ENCODE results near the gene DRGX. TPM values are rescaled to one million over a fixed set of nuclear protein-coding genes. Genes with fewer than 3 reads are reported as not detected.

DRGX gene
- total and polyA plus RNA-seq, 4 donors = 3.4 to 67.8 (median 40.3) TPM

DNA sequence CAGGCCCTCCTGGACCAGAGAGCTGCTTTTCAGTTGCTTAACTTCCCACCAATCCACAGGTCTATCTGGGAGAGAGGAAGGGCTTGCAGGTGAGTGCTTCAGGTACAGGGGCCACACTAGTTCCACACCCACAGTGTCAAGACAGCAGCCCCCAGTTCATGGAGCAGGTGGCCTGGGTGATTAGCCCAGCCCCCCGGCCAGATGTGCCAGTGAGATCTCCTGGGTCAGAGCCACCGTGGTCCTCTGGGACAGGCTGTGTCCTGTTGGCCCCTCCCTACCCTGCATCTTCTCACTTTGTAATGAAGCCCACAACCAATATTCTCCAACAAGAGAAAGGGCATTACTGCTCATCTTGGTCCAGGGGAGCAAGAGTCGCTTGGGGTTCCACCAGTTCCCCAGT lies 30.6 kb downstream of the DRGX start:
- Histone ChIP-seq H3K4me1 (ENCODE audit: control insufficient read depth, insufficient read depth, low read length) (peaks cover 8% of the 10 kb centered on the region), H3K4me3 (ENCODE audit: low read depth, low read length) (no peak overlapping the region), H3K27me3 (ENCODE audit: control insufficient read depth, insufficient read depth, low read length) (no peaks in the 10 kb centered on the region), H3K36me3 (ENCODE audit: control insufficient read depth, insufficient read depth, low read length) (peaks cover 10% of the 10 kb centered on the region), H3K9me3 (ENCODE audit: control insufficient read depth, insufficient read depth, low read length) (no peaks in the 10 kb centered on the region), H3K27ac (ENCODE audit: low read depth, low read length) (no peak overlapping the region)
- WGBS (ENCODE audit: insufficient coverage) = 86% methylated on average over 2 of the region's 3 CpGs
- DNase-seq (ENCODE audit: low read depth in 4 of 6, low spot score in 6 of 6) = no peak

DNA sequence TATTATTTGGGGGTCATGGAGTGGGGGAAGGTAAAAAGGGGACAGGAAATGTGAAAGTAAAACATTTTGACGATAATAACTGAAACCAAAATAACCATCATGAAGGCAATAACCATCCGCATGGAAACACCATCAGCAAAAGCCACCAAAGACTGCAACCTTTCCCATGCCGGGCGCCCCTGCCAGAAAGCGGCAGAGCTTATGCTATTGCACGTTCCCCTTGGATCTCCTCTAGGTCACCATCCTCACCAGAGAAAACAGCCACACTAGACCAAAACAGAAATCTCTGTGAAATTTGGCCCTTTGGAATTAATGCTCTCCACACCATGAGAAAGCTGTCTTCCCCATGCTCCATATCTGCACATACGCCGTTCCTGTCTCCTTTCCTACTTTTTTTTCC lies 31.1 kb downstream of the DRGX start:
- H3K9me3 ChIP-seq (ENCODE audit: control insufficient read depth, insufficient read depth, low read length) = no peaks in the 10 kb centered on the region

DNA sequence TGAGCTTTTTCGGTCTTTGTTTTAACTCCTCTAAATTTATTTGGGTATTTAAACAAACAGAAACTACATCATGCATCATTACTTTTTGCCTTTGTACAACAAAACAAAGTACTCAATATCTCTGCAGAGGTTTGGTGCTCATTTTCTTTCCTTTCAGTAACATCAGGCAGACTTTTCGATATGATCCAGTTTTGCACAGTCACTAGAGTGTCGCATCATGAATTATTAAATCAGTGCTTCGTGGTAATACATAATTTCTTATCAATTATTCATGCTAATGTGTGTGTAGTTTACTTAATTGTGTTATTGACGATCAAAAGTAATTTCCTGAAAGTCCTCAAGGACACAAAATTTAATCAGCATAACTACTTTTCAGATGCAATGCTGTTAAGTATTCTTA lies 31.8 kb downstream of the DRGX start:
- H3K9me3 ChIP-seq (ENCODE audit: control insufficient read depth, insufficient read depth, low read length) = no peaks in the 10 kb centered on the region
- H3K27me3 ChIP-seq (ENCODE audit: control insufficient read depth, insufficient read depth, low read length) = no peaks in the 10 kb centered on the region
- H3K4me1 ChIP-seq (ENCODE audit: control insufficient read depth, insufficient read depth, low read length) = peaks cover 19% of the 10 kb centered on the region
- no CpG with 5 or more reads among the region's 5 CpGs for WGBS (ENCODE audit: insufficient coverage)
- H3K27ac ChIP-seq (ENCODE audit: low read depth, low read length) = no peak overlapping the region
- no peak overlapping the region for H3K4me3 ChIP-seq (ENCODE audit: low read depth, low read length)
- peaks cover 10% of the 10 kb centered on the region for H3K36me3 ChIP-seq (ENCODE audit: control insufficient read depth, insufficient read depth, low read length)
- peak in 1 of 6 donors; percentile 77 for DNase-seq (ENCODE audit: low read depth in 4 of 6, low spot score in 6 of 6)

More for the DNA sequence above, 31.1 kb downstream of the DRGX start:
- Histone ChIP-seq H3K4me1 (ENCODE audit: control insufficient read depth, insufficient read depth, low read length) (peaks cover 13% of the 10 kb centered on the region), H3K27me3 (ENCODE audit: control insufficient read depth, insufficient read depth, low read length) (no peaks in the 10 kb centered on the region), H3K27ac (ENCODE audit: low read depth, low read length) (no peak overlapping the region), H3K36me3 (ENCODE audit: control insufficient read depth, insufficient read depth, low read length) (peaks cover 10% of the 10 kb centered on the region), H3K4me3 (ENCODE audit: low read depth, low read length) (no peak overlapping the region)
- WGBS (ENCODE audit: insufficient coverage) = 91% methylated on average over 5 of the region's 8 CpGs
- DNase-seq (ENCODE audit: low read depth in 4 of 6, low spot score in 6 of 6) = no peak

DNA sequence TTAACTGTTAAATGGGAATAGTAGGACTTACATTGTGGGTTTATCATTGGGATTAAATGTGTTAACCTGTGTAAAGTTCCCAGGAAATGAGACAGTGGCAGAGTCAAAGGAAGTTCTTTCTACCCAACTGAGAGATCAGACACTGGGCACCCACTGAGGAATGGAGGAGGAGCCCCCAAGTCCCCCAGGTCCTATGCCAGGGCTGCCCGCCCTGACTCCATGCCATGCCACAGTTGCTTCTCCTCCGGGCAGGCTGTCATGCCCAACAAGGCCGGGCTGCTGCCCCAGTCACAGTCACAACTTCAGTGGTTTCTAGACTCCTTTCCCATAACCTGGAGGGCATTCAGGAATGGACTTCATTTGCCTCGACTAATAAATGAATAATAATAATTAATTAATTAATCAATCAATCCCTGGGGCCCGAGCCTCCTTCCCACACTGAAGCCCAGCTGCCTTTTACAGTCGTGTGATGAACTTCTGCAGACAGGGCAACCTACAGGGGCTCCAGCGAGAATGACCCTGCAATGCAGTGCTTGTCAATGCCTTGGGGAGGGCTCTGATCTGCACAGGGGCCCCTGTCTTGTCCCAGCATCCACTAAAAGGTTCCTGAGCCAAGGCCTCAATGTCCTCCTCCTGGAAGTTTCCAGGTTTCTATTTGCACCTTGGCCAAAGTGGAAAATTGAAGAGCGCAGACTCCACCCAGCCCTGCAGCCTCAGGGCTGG lies 32.4 kb downstream of the DRGX start:
- H3K4me3 ChIP-seq (ENCODE audit: low read depth, low read length) = no peak overlapping the region
- WGBS (ENCODE audit: insufficient coverage) = 100% methylated on average over 2 of the region's 8 CpGs
- H3K9me3 ChIP-seq (ENCODE audit: control insufficient read depth, insufficient read depth, low read length) = no peaks in the 10 kb centered on the region
- H3K27ac ChIP-seq (ENCODE audit: low read depth, low read length) = no peak overlapping the region
- peaks cover 10% of the 10 kb centered on the region for H3K36me3 ChIP-seq (ENCODE audit: control insufficient read depth, insufficient read depth, low read length)
- no peaks in the 10 kb centered on the region for H3K27me3 ChIP-seq (ENCODE audit: control insufficient read depth, insufficient read depth, low read length)
- H3K4me1 ChIP-seq (ENCODE audit: control insufficient read depth, insufficient read depth, low read length) = peaks cover 19% of the 10 kb centered on the region
- DNase-seq (ENCODE audit: low read depth in 4 of 6, low spot score in 6 of 6) = no peak

DNA sequence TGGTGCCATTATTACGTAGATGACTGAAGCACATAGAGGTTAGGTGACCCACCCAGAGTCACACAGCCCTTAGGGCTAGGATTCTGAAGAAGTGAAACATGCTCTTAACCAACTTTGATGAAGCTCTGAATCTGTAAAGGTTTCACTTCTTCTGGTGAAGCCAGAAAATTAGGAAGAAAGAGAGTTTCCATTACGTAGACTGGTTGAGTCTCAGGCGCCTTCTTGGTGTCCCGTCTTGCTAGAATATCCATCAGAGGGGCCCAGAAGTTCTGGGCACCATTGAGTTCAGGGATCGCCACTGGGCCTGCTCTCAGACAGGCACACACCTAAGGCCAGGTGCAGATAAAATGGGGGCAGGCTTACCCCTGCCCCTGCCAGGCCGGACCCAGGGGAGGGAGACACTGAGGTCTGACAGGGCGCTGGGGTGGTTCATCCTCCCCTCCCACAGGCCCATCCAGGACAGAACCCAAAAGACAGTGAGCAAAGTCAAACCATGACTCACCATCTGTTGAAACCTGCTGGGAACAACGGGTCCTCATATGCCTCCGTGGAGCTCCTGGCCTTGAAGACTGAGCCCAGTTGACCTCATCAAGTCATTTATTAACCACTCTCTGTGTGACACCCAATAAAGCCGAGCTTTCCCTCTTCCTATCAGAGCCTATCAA lies 33.2 kb downstream of the DRGX start:
- 86% methylated on average over 7 of the region's 10 CpGs for WGBS (ENCODE audit: insufficient coverage)
- no peaks in the 10 kb centered on the region for H3K27me3 ChIP-seq (ENCODE audit: control insufficient read depth, insufficient read depth, low read length)
- no peaks in the 10 kb centered on the region for H3K9me3 ChIP-seq (ENCODE audit: control insufficient read depth, insufficient read depth, low read length)
- no peak overlapping the region for H3K27ac ChIP-seq (ENCODE audit: low read depth, low read length)
- DNase-seq (ENCODE audit: low read depth in 4 of 6, low spot score in 6 of 6) = no peak
- peaks cover 10% of the 10 kb centered on the region for H3K36me3 ChIP-seq (ENCODE audit: control insufficient read depth, insufficient read depth, low read length)
- no peak overlapping the region for H3K4me3 ChIP-seq (ENCODE audit: low read depth, low read length)
- peaks cover 19% of the 10 kb centered on the region for H3K4me1 ChIP-seq (ENCODE audit: control insufficient read depth, insufficient read depth, low read length)

DNA sequence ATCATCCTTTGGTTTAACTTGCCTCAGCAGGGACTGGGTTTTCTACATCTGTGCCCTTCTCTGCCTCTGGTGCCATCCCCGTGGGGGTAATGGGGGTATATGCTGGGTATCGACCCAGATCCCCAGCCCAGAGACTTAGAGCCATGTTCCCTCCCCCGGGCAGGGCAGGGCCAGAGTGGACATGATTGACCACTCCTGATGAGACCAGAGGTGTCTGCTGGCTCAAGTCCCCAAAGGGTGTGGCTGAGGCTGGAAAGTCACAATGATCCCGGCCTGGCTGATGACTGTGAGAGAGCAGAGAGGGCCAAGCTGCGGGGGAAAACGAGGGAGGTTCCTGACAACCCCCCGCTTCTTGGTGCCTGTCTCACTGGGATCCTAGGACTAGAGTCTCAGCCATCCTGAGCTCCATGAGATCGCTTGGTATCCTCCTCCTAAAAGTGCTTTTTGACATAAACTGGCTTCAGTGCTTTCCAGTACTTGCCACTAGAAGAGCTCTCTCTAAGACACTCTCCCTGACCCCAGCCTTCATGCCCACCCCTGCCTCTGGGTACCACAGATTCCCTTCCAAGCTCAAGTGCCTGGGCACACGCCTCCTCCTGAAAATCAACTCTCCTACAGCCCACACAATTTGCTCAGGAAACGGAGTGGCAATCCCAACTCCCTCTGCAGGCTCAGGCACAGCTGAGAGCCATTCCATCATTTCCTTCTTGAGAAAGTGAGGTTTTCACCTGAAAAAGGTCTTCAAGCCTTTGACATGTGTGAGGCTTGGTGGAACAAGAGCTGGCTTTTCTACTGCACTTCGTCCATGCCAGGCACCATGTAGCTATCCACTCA lies 33.9 kb downstream of the DRGX start:
- 84% methylated on average over 9 of the region's 11 CpGs for WGBS (ENCODE audit: insufficient coverage)
- DNase-seq (ENCODE audit: low read depth in 4 of 6, low spot score in 6 of 6) = no peak

DNA sequence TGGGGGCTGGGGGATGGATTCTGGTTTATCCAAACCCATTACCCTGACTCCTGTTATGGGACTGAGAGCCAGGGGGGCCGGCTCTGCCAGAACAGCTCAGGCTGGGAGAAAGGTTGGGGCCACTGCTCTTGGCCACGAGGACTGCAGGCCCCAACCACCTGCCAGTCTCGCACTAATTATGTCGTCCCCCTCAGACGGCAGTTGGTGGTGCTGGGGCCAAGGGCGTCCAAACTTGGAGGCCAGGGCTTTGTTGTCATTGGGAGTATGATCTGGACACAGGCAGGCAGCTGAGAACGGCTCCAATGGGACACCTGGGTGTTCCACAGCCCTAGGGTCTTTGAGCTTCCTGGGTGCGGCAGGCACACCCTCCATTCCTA lies 34.7 kb downstream of the DRGX start:
- 91% methylated on average over 8 of the region's 8 CpGs for WGBS (ENCODE audit: insufficient coverage)
- Histone ChIP-seq H3K4me1 (ENCODE audit: control insufficient read depth, insufficient read depth, low read length) (peaks cover 19% of the 10 kb centered on the region), H3K4me3 (ENCODE audit: low read depth, low read length) (no peak overlapping the region), H3K36me3 (ENCODE audit: control insufficient read depth, insufficient read depth, low read length) (peaks cover 9% of the 10 kb centered on the region), H3K27ac (ENCODE audit: low read depth, low read length) (no peak overlapping the region), H3K27me3 (ENCODE audit: control insufficient read depth, insufficient read depth, low read length) (no peaks in the 10 kb centered on the region), H3K9me3 (ENCODE audit: control insufficient read depth, insufficient read depth, low read length) (no peaks in the 10 kb centered on the region)
- no peak for DNase-seq (ENCODE audit: low read depth in 4 of 6, low spot score in 6 of 6)

More for the DNA sequence above, 33.9 kb downstream of the DRGX start:
- Histone ChIP-seq H3K4me1 (ENCODE audit: control insufficient read depth, insufficient read depth, low read length) (peaks cover 19% of the 10 kb centered on the region), H3K36me3 (ENCODE audit: control insufficient read depth, insufficient read depth, low read length) (peaks cover 10% of the 10 kb centered on the region), H3K27ac (ENCODE audit: low read depth, low read length) (no peak overlapping the region), H3K4me3 (ENCODE audit: low read depth, low read length) (no peak overlapping the region), H3K9me3 (ENCODE audit: control insufficient read depth, insufficient read depth, low read length) (no peaks in the 10 kb centered on the region), H3K27me3 (ENCODE audit: control insufficient read depth, insufficient read depth, low read length) (no peaks in the 10 kb centered on the region)

DNA sequence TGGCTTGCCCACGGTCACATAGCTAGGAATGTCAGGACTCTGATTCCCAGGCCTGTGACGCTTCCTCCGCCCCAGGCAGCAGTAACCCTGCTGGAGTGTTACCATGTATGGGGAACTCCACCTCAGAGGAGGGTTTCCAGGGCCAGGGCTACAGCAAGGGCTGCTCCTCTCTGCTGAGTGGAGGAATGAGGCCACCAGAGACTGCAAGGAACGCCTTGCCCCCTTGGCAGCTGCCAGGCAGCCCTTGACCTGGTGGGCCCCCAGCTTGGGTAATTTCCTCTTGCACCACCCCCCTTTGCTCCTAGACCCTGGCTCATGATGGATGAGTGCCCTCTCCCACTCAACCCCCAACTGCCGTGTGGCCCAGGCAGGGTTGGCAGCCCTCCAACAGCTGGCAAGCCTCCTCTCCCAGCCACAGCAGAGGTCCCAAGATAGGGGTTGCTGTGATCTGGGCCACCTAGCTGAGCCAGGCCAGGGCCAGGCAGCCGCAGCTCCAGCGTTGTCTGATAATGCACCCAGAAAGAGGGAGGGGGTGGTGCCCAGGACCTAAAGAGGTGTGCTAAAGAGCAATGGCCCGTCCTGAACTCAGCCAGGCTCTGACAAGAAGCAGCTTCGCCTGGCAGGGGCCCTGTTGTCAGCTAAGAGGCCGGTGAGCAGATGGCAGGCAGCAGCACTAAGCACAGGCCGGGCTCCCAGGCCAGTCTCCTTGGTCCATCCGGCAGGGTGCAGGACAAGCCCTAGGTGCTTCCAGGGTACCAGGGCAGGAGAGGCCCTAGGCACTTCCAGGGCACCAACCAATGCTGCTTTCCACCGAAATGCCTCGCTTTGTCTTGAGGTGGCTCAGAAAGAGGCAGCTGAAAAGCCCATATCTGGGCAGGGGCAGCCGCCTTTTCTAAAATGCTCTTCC lies 35.4 kb downstream of the DRGX start:
- no peak overlapping the region for H3K4me3 ChIP-seq (ENCODE audit: low read depth, low read length)
- no peaks in the 10 kb centered on the region for H3K9me3 ChIP-seq (ENCODE audit: control insufficient read depth, insufficient read depth, low read length)
- H3K27me3 ChIP-seq (ENCODE audit: control insufficient read depth, insufficient read depth, low read length) = no peaks in the 10 kb centered on the region
- peaks cover 17% of the 10 kb centered on the region for H3K4me1 ChIP-seq (ENCODE audit: control insufficient read depth, insufficient read depth, low read length)
- 55% methylated on average over 12 of the region's 15 CpGs for WGBS (ENCODE audit: insufficient coverage)
- peaks cover 3% of the 10 kb centered on the region for H3K36me3 ChIP-seq (ENCODE audit: control insufficient read depth, insufficient read depth, low read length)
- peak in 2 of 6 donors; percentile 18 to 36 for DNase-seq (ENCODE audit: low read depth in 4 of 6, low spot score in 6 of 6)
- H3K27ac ChIP-seq (ENCODE audit: low read depth, low read length) = no peak overlapping the region
